ENCODE data around the gene EYS.

EYS gene

DNA sequence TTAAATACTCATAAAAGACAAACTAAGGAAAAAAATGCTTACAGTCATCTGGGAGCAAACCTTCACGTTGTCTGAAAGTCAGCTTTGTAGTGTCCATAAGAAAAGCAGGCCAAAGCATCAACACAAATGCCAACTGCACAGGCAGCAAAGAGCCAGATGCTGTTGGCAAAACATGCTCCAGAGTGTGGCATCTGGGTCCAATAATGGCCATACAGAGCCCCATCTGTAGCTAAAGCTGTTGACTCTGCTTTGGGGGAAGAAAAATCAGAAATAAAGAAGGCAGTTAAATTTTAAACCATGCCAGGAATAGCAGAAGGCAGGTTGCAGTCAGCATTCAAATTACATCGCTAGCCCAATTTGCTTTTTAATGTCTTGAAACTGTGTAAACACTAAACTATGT is 776.3 kb downstream of the EYS start:
- FAIRE-seq (no peak), DNase-seq (ENCODE audit: insufficient read length, low spot score) (no peak)
- TF ChIP-seq POLR2A (IDR thresholded peaks at IDR 0.05; ENCODE audit: low read depth, low read length), result no peak

DNA sequence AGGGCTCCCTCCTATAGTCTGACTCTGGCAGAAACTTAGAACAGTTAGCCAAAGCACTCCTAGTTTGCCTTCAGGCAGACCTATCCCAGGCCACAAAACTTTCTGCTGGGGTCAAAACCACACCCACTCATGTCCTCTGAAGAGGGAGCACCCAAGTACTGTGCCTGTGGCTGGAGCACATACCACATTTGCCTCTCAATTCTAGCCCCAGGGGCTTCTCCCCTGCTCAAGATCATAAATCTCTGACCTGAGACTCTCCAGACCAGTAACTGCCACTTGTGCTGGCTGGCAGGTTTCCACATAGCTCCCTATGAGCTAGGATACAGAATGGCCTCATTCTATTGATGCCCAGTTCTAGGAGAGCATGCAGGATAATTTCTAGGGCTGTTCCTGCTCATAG is 781.0 kb downstream of the EYS start:
- DNase-seq (ENCODE audit: insufficient read length, low spot score) (no peak), FAIRE-seq (no peak)
- no peak for TF ChIP-seq POLR2A (IDR thresholded peaks at IDR 0.05; ENCODE audit: low read depth, low read length)

DNA sequence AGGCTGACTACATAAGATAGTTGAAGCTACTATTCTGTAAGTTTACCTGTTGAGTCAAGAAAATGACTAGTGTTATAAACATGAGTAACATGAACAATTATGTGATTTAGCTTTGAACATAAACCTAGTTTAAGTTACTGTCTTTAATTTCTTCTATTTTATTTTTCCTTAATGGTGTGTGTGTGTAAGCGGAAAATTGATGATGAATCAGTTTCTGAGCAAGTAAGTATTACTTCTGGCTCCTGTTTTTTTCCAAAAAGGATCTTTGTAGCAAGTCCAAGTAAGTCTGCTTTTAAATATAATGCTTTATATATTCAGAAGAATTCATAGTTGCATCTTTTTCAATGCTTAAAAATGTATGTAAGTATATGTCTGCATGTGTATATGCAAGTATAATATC is 786.8 kb downstream of the EYS start:
- DNase-seq (ENCODE audit: insufficient read length, low spot score) (no peak), FAIRE-seq (no peak)
- no peak for TF ChIP-seq POLR2A (IDR thresholded peaks at IDR 0.05; ENCODE audit: low read depth, low read length)

DNA sequence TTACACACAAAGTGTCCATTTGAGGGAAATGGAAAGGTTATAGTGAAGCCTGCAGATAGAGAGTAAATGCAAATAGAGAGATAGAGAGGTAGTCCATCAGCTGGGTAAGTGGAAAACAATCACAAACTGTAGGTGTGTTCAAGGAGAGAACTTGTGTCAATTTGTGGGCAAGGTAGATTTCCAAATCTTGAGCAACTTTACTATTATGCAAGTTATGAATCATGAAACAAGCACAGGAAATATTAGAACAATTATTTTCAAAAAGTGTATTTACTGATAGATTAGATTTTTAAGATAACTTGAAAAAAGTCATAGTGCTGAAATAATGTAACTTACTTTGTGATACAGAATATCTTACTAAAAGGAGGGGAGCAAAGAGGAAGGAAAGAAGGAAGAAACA is 792.9 kb downstream of the EYS start:
- FAIRE-seq, result no peak
- no peak for TF ChIP-seq POLR2A (IDR thresholded peaks at IDR 0.05; ENCODE audit: low read depth, low read length)
- DNase-seq (ENCODE audit: insufficient read length, low spot score), result no peak

DNA sequence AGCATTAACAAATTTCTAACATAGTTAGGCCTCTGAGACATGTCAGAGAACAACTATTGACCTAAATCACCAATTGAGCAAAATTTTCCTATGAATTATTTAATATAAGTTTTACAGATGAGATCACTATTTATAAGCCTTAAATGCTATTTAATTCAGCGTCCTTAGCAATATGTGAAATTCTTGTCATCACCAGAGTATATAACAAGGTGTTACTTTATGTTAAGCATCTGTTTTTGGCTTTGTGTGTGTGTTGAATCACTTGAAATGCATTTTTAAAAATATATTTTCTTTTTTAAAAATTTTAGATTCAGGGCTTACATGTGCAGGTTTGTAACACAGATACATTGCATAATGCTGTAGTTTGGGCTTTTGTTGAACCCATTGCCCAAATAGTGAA is 794.1 kb downstream of the EYS start:
- FAIRE-seq (no peak), DNase-seq (ENCODE audit: insufficient read length, low spot score) (no peak)
- no peak for TF ChIP-seq POLR2A (IDR thresholded peaks at IDR 0.05; ENCODE audit: low read depth, low read length)

DNA sequence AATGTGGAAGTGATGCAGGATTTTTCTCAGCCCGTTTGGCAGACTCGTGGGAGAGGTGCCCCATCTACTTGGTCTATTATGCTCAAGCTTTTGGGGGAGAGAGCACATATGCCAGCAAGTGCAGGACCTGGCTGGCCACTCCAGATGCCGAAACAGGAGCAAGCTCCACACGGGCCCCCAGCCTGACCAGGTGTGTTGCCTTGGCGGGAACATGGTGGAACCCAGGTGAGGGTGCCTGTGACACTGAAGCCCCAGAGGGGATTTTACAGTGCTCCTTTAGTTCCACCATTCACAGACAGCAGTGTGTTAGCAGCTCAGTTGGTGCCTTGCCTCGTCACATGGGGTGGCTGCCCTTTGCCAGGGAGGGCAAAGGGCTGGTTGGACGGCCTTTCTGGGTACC is 798.9 kb downstream of the EYS start:
- DNase-seq (ENCODE audit: insufficient read length, low spot score), result no peak
- no peak for FAIRE-seq
- no peak for TF ChIP-seq POLR2A (IDR thresholded peaks at IDR 0.05; ENCODE audit: low read depth, low read length)

DNA sequence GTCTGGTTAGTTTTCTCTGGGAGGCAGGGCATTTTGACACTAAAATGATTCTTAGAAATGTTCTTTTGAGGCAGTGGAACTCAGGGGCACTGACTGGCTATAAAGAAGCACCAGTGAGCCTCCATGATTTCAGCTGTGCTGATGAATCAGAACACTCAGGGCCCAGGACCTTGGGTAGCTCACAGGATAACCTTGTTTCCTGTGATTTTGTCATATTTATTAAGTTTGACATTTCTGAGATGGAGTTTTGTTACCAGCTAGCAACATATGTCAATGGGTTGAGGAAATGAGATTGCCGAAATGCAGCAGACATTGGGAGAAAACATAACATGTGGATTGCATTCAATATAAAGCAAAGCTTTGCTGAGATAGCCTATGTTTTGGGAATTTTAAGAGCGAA is 802.4 kb downstream of the EYS start:
- no peak for TF ChIP-seq POLR2A (IDR thresholded peaks at IDR 0.05; ENCODE audit: low read depth, low read length)
- DNase-seq (ENCODE audit: insufficient read length, low spot score) (no peak), FAIRE-seq (no peak)

DNA sequence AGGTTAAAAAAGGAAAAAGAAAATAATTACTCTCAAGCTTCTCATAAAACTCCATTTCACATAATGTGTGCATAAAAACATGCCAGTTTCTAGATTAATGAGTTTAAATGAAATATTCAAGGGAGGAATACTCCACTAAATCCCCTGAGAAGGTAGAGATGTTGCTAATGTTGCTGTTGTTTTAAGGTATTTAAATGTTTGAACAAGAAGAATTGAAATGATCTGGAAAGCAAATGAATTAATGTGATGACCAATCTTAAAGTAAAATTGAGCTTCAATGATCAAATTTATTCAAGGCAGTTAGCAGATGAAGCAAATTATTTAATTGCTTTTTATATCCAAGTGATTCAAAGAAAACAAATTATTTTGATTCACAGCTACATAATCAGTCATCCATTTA is 804.4 kb downstream of the EYS start:
- FAIRE-seq (no peak), DNase-seq (ENCODE audit: insufficient read length, low spot score) (no peak)
- no peak for TF ChIP-seq POLR2A (IDR thresholded peaks at IDR 0.05; ENCODE audit: low read depth, low read length)

DNA sequence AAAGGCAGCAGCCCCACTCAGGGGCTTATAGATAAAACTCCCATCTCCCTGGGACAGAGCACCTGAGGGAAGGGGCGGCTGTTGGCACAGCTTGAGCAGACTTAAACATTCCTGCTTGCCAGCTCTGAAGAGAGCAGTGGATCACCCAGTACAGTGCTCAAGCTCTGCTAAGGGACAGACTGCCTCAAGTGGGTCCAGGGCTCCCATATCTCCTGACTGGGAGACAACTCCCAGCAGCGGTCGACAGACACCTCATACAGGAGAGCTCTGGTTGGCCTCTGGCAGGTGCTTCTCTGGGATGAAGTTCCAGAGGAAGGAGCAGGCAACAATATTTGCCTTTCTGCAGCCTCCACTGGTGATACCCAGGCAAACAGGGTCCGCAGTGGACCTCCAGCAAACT is 810.1 kb downstream of the EYS start:
- no peak for TF ChIP-seq POLR2A (IDR thresholded peaks at IDR 0.05; ENCODE audit: low read depth, low read length)
- FAIRE-seq (no peak), DNase-seq (ENCODE audit: insufficient read length, low spot score) (no peak)

DNA sequence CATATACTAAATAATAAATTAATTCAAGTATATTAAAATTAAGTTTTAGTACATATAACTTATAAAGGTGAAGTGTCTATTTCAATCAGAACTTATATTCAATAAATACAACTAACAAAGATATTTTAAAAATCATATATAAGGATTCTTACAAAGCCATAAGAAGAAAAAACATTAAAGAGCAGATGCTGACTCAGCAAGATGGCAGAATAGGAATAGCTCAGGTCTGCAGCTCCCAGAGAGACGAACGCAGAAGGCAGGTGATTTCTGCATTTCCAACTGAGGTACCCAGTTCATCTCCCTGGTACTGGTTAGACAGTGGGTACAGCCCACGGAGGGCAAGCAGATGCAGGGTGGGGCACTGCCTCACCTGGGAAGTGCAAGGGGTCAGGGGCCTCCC is 811.1 kb downstream of the EYS start:
- FAIRE-seq, result no peak
- no peak for TF ChIP-seq POLR2A (IDR thresholded peaks at IDR 0.05; ENCODE audit: low read depth, low read length)
- no peak for DNase-seq (ENCODE audit: insufficient read length, low spot score)

DNA sequence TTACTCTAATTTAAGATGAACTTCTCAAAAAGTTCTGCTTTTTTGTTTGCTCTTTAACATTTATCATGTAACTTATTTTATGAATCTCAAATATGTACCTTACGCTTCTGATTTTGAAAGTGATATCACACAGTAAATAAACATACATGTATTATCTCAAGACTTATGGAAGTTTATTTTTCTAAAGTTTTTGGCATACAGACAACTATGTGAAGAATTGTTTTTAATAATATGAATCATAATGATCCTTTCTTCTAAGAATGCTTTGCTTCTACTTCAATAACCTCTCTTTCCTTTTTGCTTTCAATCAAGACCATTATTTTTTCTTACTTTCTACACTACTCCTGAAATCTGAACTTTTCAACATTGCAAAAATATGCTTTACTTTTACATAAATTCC is 816.4 kb downstream of the EYS start:
- no peak for FAIRE-seq
- no peak for DNase-seq (ENCODE audit: insufficient read length, low spot score)
- TF ChIP-seq POLR2A (IDR thresholded peaks at IDR 0.05; ENCODE audit: low read depth, low read length), result no peak

DNA sequence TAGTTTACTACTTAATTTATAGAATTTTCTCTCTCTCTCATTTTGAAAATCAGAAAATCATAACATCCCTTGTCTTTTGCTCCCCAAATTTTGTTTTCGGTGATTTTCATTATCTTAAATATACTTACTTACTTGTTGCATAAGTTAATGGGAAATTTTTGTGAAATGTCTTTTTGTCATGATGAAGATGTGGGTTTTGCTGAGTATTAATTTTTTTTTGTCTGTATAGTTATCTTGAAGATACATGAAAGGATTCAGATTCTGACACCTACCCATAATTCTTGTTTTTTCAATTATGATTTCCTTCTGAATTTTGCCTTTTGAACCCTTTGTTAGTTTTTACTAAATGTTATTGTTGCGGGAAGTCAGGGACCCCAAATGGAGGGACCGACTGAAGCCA is 817.9 kb downstream of the EYS start:
- FAIRE-seq (no peak), DNase-seq (ENCODE audit: insufficient read length, low spot score) (no peak)
- no peak for TF ChIP-seq POLR2A (IDR thresholded peaks at IDR 0.05; ENCODE audit: low read depth, low read length)

DNA sequence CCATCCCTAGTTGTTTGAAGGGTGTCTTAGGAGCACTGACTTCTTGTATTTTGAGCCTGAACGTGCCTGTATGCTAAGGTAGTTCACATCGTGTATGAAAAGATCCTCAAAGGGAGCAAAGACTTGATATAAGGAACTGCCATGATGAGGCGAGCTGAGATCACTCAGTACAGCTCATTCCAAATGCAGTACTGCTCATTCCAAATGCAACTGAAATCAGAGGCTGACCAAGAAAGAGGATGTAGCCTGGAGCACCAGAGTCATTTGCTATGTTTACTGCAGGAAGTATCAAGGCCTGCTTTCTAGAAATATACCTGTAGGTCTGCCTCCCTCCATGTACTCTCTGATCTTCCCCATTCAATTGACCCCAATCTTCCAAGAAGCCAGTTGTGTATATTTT is 832.2 kb downstream of the EYS start:
- DNase-seq (ENCODE audit: insufficient read length, low spot score) (no peak), FAIRE-seq (peak; percentile 36)
- TF ChIP-seq POLR2A (IDR thresholded peaks at IDR 0.05; ENCODE audit: low read depth, low read length), result no peak

DNA sequence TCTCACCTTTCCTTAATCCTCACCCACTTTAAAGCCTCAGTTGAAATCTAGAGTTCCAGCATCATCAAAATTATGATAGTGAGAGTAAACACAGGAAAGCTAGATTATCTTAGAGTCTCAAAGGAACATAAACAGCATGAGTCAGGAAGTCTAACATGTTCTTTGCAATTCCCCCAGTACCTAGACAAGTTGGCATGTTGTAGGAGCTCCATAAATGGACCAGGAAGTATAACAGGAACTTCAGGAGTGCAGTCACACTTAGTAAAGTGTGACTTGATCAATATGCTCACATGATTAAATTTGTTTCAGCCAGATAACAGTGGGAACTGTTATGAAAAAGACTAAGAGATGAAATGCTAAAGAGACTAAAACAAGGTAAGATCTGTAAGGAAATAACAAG is 834.4 kb downstream of the EYS start:
- no peak for FAIRE-seq
- TF ChIP-seq POLR2A (IDR thresholded peaks at IDR 0.05; ENCODE audit: low read depth, low read length), result no peak
- no peak for DNase-seq (ENCODE audit: insufficient read length, low spot score)

DNA sequence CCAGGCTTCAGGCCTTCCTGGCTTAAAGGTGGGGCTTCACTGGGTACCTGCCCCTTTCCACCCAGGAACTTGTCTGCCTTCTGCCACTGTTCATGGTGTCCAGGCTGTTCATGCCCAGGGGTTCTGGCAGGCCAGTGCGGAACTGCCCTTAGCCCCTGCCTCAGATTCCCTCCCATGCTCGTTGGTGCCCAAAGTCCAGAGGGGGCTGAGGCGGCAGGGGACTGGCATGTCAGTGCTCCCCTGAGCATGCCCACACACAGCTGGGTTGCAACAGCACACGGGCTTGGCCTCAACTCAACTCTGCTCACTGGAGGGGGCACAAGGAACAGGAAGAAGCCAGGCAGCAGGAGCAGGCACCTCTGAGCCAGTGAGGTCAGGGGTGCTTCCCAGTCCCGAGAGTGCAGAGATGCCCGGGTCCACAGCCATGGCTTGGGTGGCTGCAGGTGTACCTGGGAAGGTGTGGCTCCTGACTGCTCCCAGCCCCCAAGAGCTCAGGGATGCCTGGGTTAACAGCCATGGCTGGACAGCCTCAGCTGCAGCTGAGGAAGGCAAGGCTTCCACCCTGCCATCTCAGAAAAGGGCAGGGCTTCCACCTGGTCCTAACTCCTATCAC is 845.9 kb downstream of the EYS start:
- FAIRE-seq (no peak), DNase-seq (ENCODE audit: insufficient read length, low spot score) (no peak)
- no peak for TF ChIP-seq POLR2A (IDR thresholded peaks at IDR 0.05; ENCODE audit: low read depth, low read length)

DNA sequence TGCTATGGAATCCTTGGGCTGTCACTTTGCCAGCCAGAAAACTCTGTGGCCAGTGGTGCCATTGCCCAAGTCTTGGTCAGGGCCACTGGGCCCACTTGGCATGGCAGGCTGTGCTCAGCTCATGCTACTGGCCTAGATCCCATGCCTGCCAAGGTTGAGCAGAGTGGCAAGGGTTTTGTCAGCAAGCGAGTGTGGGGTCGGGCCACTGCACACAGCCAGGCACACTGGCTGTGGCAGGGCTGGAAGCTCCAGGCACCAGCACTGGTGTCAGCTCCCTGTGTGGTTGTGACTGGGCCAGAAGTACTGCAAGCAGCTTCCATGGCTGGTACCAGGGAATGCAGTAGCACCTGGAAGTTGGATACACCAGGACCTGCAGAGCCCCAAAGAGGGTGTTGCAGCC is 846.8 kb downstream of the EYS start:
- TF ChIP-seq POLR2A (IDR thresholded peaks at IDR 0.05; ENCODE audit: low read depth, low read length), result no peak
- DNase-seq (ENCODE audit: insufficient read length, low spot score), result no peak
- no peak for FAIRE-seq
